Endothelial cell of umbilical vein (primary cell): ENCODE measurements around the gene CALN1. TPM values are rescaled to one million over a fixed set of nuclear protein-coding genes. Genes with fewer than 3 reads are reported as not detected.

Experiments used
- BruUV-seq: library from RNA; stranded (reverse); fragments of 400-500 nt; replicated peaks from 2 replicates; lab custom pipeline; 2021; lab: Mats Ljungman, UMichigan
- CTCF ChIA-PET: fragments of 300-600, 350-600 bp; sonication (Branson Sonifier 250); formaldehyde crosslinking; loops from one replicate; lab custom pipeline; 2021; ENCODE audit warnings: antibody characterized with exemption, inconsistent platforms; lab: Charles Lee
- POLR2A ChIA-PET: fragments of 300-600, 350-600 bp; sonication (Branson Sonifier 250); formaldehyde crosslinking; loops from one replicate; lab custom pipeline; 2021; ENCODE audit warnings: antibody characterized with exemption, inconsistent platforms; lab: Charles Lee
- DNase-seq: peaks from one replicate; pipeline ENCODE4 v3.0.0-alpha.2; 2011; ENCODE audit warnings: low read depth, low spot score
- FAIRE-seq: peaks from 2 replicates; lab custom pipeline; 2011; peaks lifted over from hg19 to GRCh38; lab: Jason Lieb, UNC
- H2AFZ ChIP-seq: 2 replicates; pipeline ENCODE4 v1.6.0; 2012; ENCODE audit warnings: low read depth, low read length, control low read depth, inconsistent platforms
- H3K27ac ChIP-seq: 2 replicates; pipeline ENCODE4 v1.5.1; 2011; ENCODE audit warnings: low read depth, mild to moderate bottlenecking, control low read depth, low read length, moderate library complexity; ENCODE audit not compliant: insufficient read depth
- H3K27me3 ChIP-seq, 2 experiments: 2 replicates each; pipeline versions ENCODE4 v1.6.0 to v1.6.1; 2011; ENCODE audit warnings: low read length in 2 of 2, mixed read lengths in 1 of 2; ENCODE audit not compliant: control insufficient read depth in 2 of 2, insufficient read depth in 2 of 2
- H3K36me3 ChIP-seq, 2 experiments: 2 replicates in 1 of 2; 3 replicates in 1 of 2; pipeline ENCODE4 v1.5.1; 2011; ENCODE audit warnings: low read length in 2 of 2, mild to moderate bottlenecking in 1 of 2, moderate library complexity in 1 of 2; ENCODE audit not compliant: control insufficient read depth in 2 of 2, insufficient read depth in 2 of 2; ENCODE audit errors: extremely low read depth in 1 of 2
- H3K4me1 ChIP-seq: 3 replicates; pipeline ENCODE4 v1.5.1; 2011; ENCODE audit warnings: mild to moderate bottlenecking, low read length; ENCODE audit not compliant: control insufficient read depth, insufficient read depth; ENCODE audit errors: extremely low read depth
- H3K4me2 ChIP-seq: 2 replicates; pipeline ENCODE4 v1.6.1; 2011; ENCODE audit warnings: low read length, control low read depth, mixed read lengths; ENCODE audit not compliant: insufficient read depth
- H3K4me3 ChIP-seq, 3 experiments: fragments of 200-600 bp in 1 of 3; sonication (generic), shearing (Covaris generic) in 1 of 3; replicated peaks in 1 of 3; 2 replicates each; pipeline ENCODE4 v1.5.1; 2011 to 2016; ENCODE audit warnings: control low read depth in 3 of 3, low read length in 3 of 3, mild to moderate bottlenecking in 2 of 3, inconsistent platforms in 1 of 3, low read depth in 1 of 3, moderate library complexity in 1 of 3; ENCODE audit not compliant: insufficient read depth in 1 of 3
- H3K79me2 ChIP-seq: 2 replicates; pipeline ENCODE4 v1.6.0; 2012; ENCODE audit warnings: low read length, inconsistent platforms; ENCODE audit not compliant: control insufficient read depth, insufficient read depth
- H3K9ac ChIP-seq: replicated peaks from 2 replicates; pipeline ENCODE3; 2011; ENCODE audit warnings: low read length, control low read depth; ENCODE audit not compliant: insufficient read depth; ENCODE audit errors: extremely low read depth
- H3K9me1 ChIP-seq: replicated peaks from 3 replicates; pipeline ENCODE4 v1.6.0; 2011; ENCODE audit warnings: mild to moderate bottlenecking, low read length; ENCODE audit not compliant: control insufficient read depth, insufficient read depth; ENCODE audit errors: extremely low read depth
- H3K9me3 ChIP-seq: replicated peaks from 2 replicates; pipeline ENCODE4 v1.5.1; 2012; ENCODE audit warnings: low read length, inconsistent platforms; ENCODE audit not compliant: control insufficient read depth, insufficient read depth
- H4K20me1 ChIP-seq: replicated peaks from 2 replicates; pipeline ENCODE3; 2011; ENCODE audit warnings: mild to moderate bottlenecking, low read length; ENCODE audit not compliant: control insufficient read depth, insufficient read depth; ENCODE audit errors: extremely low read depth
- CTCF ChIP-seq, 2 donors: IDR thresholded peaks; 1 replicate in 1 of 2; 2 replicates in 1 of 2; pipeline ENCODE4 v1.5.1; 2011; ENCODE audit warnings: low read length in 2 of 2, mild to moderate bottlenecking in 2 of 2, moderate library complexity in 2 of 2, control low read depth in 1 of 2, inconsistent platforms in 1 of 2, low read depth in 1 of 2; ENCODE audit not compliant: insufficient read depth in 1 of 2; ENCODE audit errors: extremely low read depth in 1 of 2
- EZH2 ChIP-seq: IDR thresholded peaks from 2 replicates; pipeline ENCODE4 v1.6.1; 2012; ENCODE audit warnings: borderline replicate concordance, low read depth, mild to moderate bottlenecking, moderate library complexity, low read length, inconsistent platforms; ENCODE audit not compliant: severe bottlenecking
- FOS ChIP-seq: IDR thresholded peaks from 2 replicates; pipeline ENCODE4 v1.6.1; 2011; ENCODE audit warnings: mild to moderate bottlenecking, low read length, moderate library complexity, borderline replicate concordance; ENCODE audit not compliant: insufficient read depth
- GATA2 ChIP-seq: IDR thresholded peaks from 2 replicates; pipeline ENCODE4 v1.7.0; 2011; ENCODE audit warnings: low read depth, mild to moderate bottlenecking, moderate library complexity, mixed read lengths, low read length; ENCODE audit not compliant: insufficient read length, insufficient read depth
- JUN ChIP-seq: IDR thresholded peaks from 2 replicates; pipeline ENCODE4 v1.6.1; 2011; ENCODE audit warnings: borderline replicate concordance, low read depth; ENCODE audit not compliant: insufficient read length, insufficient read depth
- MAX ChIP-seq: IDR thresholded peaks from 2 replicates; pipeline ENCODE4 v1.6.1; 2011; ENCODE audit not compliant: insufficient read depth, insufficient read length
- MYC ChIP-seq: IDR thresholded peaks from one replicate; pipeline ENCODE4 v1.6.1; 2011; ENCODE audit warnings: mild to moderate bottlenecking, low read depth, low read length
- POLR2A ChIP-seq: IDR thresholded peaks from 2 replicates; pipeline ENCODE4 v1.6.1; 2012; ENCODE audit warnings: low read depth, mild to moderate bottlenecking, control low read depth, low read length
- POLR2AphosphoS5 ChIP-seq: IDR thresholded peaks from 2 replicates; pipeline ENCODE4 v1.6.1; 2012; ENCODE audit warnings: low read depth, mild to moderate bottlenecking, control low read depth, low read length, moderate library complexity; ENCODE audit not compliant: insufficient read depth
- dilution Hi-C: fragments of 300-500 bp; cut with MboI; formaldehyde crosslinking; loops from one replicate; pipeline ENCODE4 v1.15.0; 2019; ENCODE audit warnings: low sequenced_read_pairs; ENCODE audit not compliant: extremely low pct_ligation_motif_present
- intact Hi-C: fragments of 100-400 bp; cut with micrococcal nuclease; formaldehyde crosslinking; loops from one replicate; pipeline ENCODE4 v1.10.0; 2022
- polyA plus RNA-seq, 4 experiments: library from polyadenylated mRNA; depleted of rRNA in 3 of 4; stranded (reverse) in 3 of 4; unstranded in 1 of 4; fragments of >200 nt; gene quantifications; 2 replicates each; pipeline versions ENCODE4 v1.2.1 to v1.2.3, GENCODE V29; 2011 to 2012; ENCODE audit warnings: missing spikeins in 1 of 4
- total RNA-seq: library from RNA; stranded (reverse); gene quantifications from 2 replicates; pipeline ENCODE4 v1.2.3, GENCODE V29; 2021

The CALN1 gene
- total and polyA plus RNA-seq, 2 donors (not counting 3 experiments of a cell fraction or from before 2014, with no cell fraction given): not detected

DNA sequence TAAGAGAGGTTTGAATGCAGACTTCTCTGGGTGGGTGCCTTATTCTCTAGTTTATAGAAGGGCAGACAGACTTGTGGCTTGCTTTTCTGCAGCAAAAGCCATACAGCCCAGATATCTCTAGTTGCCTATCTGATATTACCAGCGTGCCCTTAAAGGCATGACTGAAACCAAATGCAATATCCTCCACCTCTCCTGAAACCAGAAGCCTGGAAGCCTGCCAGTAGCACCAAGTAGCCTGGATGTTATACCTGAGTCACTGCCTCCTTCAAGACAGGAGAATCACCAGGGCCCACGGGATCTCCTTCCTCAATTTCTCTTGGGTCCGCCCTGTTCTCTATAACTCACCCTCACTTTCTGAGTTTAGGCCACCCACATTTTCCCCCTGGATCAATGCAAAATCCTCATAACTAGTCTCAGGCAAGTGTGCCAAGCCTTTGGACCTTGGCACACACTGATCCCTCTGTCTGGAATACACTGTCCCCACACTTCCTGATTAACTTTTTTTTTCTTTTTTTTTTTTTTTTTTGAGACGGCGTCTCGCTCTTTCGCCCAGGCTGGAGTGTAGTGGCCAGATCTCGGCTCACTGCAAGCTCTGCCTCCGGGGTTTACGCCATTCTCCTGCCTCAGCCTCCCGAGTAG, 641.8 kb downstream of the CALN1 start:
- Histone ChIP-seq H3K4me1 (no peaks in the 10 kb centered on the region), H3K4me2 (no peak overlapping the region), H4K20me1 (no peaks in the 10 kb centered on the region), H3K4me3 (no peak overlapping the region), H3K27ac (no peak overlapping the region), H2AFZ (no peak overlapping the region), H3K79me2 (no peaks in the 10 kb centered on the region), H3K9ac (no peak overlapping the region), H3K27me3 (no peaks in the 10 kb centered on the region), H3K36me3 (no peaks in the 10 kb centered on the region), H3K9me3 (peaks cover 4% of the 10 kb centered on the region), H3K9me1 (no peaks in the 10 kb centered on the region)
- dilution Hi-C loops (no loop called here), intact Hi-C loops (no loop called here)
- TF ChIP-seq CTCF (IDR thresholded peaks at IDR 0.05; ENCODE audit: extremely low read depth in 1 of 2, insufficient read depth in 1 of 2, low read depth in 1 of 2, low read length in 2 of 2) (no peak), POLR2AphosphoS5 (no peak), GATA2 (no peak), MYC (no peak), POLR2A (no peak), EZH2 (no peak), FOS (no peak), MAX (no peak), JUN (no peak)
- no TSS peak for BruUV-seq
- no peak for DNase-seq
- POLR2A ChIA-PET: no interaction called here
- CTCF ChIA-PET: no interaction called here
- FAIRE-seq: no peak
